GM12801 (cell line): ENCODE measurements around the gene MTCL3.

Source experiments
- TF ChIP-seq, protein P1 (sequence below): IDR thresholded peaks from one replicate; pipeline ENCODE4 v1.5.1; 2011; ENCODE audit warnings: control low read depth; ENCODE audit not compliant: insufficient read length; ENCODE audit errors: extremely low read depth

Gene MTCL3

DNA sequence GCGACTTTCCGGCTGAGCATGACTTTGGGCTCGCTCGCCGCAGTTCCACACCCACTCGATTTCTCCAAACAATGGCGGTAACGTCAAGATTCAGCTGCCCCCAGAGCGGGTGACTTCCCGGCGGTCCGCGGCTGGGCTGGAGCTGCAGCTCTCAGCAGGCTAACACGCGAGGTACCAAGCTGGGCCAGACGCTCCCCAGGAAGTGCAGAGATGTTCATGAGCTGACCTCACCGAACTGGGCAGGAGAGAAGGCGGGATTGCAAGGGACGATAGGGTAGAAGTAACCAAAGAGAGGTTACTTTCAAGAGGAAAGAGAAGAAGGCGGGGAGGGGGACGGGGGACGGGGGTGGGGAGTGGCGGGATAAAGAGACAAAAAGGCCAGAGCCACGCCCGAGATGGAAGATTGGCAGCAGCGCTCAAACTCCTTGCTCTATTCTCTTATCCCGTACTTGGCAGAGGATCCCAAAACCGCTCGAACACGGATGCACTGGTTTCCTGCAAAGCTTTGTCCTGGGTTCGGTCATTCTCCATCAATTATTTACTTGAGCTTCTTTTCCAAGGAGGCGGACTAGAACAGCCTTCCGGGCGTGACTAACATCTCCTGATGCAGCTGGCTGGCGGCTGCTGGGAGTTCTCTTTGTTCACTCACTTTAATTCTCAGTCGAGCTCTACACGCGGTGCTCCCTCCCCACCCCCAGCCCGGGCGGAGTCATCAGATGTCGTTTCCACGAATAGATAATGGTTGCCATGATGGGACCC, at the start of gene MTCL3:
Gene MTCL3 (minus strand): TSS at position 626 of the 759 bp plus-strand sequence.
- TF ChIP-seq, protein P1, sequence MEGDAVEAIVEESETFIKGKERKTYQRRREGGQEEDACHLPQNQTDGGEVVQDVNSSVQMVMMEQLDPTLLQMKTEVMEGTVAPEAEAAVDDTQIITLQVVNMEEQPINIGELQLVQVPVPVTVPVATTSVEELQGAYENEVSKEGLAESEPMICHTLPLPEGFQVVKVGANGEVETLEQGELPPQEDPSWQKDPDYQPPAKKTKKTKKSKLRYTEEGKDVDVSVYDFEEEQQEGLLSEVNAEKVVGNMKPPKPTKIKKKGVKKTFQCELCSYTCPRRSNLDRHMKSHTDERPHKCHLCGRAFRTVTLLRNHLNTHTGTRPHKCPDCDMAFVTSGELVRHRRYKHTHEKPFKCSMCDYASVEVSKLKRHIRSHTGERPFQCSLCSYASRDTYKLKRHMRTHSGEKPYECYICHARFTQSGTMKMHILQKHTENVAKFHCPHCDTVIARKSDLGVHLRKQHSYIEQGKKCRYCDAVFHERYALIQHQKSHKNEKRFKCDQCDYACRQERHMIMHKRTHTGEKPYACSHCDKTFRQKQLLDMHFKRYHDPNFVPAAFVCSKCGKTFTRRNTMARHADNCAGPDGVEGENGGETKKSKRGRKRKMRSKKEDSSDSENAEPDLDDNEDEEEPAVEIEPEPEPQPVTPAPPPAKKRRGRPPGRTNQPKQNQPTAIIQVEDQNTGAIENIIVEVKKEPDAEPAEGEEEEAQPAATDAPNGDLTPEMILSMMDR, result no peak

DNA sequence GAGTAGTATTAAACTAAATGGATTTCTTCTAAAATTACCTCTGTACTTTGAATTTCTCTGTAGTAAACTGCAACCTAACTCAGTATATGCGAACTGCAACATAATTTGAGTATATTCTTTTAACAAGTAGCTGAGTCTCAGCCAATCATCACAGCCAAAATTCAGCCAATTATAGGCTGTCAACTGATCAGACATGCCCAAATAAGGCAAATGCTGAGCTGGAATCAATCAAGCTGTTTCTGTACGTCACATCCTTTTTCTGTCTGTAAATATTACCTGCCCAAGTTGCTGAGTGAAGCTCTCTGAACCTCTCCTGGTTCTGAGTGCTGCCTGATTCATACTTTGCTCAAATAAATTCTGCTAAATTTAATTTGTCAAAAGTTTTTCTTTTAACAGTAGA, 48.3 kb upstream of the MTCL3 start:
- TF ChIP-seq, protein P1, result no peak

DNA sequence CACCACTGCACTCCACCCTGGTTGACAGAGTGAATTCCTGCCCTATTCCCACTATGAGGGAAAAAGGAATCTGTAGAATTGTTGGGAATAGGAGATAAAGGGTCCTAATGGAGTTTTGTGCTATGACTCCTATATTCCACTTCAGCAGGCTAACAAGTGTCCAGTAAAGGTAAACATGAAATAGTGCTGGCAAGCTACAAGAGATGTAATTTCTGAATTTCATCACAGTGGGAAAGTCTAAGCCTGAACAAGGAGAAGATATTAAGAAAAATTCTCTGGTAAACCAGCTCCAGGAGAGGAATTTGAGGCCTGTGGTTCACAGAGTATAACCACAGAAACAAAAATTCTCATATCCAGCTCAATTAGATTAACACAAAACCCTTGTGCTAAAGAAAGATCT, 47.5 kb upstream of the MTCL3 start:
- TF ChIP-seq, protein P1, result no peak

DNA sequence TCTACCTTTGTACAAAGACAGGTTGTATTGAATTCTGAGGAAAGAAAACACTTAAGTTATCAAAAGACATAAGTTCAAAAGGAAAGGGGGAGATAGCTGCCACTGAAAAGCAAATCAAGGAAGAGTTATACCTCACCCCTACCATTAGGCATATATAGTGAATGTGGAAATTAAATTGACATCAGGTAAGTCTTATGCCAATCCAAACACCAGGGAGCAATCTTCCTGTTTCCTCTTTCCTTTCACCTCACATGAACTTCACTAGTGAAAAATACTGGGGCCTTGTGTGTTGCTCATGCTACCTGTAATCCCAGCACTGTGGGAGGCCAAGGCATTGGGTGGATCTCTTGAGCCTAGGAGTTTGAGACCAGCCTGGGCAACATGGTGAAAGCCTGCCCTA, 47.0 kb upstream of the MTCL3 start:
- TF ChIP-seq, protein P1, result no peak

DNA sequence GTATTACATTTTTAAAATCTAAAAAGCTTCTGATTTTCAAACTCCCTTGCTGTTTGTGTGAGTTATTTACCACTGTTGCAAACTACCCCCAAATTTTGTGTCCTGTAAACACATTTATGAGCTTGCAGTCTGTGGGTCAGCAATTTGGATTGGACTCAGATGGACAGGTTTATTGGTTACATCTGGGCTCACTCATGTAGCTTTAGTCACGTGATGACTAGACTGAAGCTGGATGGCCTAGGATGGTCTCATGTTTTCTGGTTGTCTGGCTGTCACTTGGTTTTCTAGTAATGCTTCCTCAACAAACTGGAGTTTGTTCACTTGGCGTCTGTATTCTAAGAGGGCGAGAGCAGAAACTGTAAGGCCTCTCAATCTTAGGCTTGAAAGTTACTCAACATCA, 45.6 kb upstream of the MTCL3 start:
- TF ChIP-seq, protein P1, result no peak

DNA sequence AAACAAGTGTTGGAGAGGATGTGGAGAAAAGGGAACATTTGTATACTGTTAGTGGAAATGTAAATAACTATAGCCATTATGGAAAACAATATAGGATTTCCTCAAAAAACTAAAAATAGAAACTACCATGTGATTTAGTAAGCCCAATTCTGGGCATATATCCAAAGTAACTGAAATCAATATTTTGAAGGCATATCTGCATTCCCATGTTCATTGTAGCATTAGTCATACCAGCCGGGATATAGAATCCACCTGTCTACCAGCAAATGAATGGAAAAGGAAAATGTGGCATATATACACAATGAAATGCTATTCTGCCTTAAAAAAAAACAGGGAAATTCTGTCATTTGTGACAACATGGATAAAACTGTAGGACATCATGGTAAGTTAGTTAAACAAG, 42.5 kb upstream of the MTCL3 start:
- TF ChIP-seq, protein P1, result no peak

DNA sequence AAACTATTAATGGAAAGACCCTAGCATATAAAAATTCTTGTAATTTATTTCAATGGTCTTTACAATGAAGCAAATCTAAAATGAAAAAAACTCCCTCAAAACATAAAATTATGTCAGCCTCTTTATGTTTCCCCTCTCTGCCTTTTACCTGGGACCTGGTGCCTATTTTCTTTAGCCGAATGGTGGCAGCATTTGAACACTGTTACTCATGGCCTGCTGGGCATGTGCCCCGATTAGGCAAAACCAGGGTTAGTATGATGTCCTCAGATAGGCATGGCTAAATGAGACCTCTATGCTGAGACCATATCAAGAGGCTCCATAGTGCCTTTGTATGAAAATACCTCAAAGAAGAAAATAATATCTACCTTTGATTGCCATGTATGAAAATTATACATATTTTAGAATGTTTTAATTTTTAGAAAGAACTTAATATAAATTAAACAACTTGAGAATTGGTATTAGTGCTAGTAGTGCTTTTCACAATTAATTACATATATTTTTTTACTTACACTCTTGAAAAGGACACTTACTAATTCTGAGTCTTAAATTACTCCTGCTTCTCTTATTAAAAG, 35.4 kb upstream of the MTCL3 start:
- TF ChIP-seq, protein P1, result no peak
